Thoracic aorta (tissue), 2 donors: ENCODE data around the gene SPPL2A. TPM values are rescaled to one million over a fixed set of nuclear protein-coding genes. Genes with fewer than 3 reads are reported as not detected.

ENCODE experiments used
- ATAC-seq: fragments of 150-250 bp; one replicate; pipeline ENCODE4 v1.8.0; 2017; ENCODE audit warnings: low read depth; ENCODE audit not compliant: insufficient number of reproducible peaks, low FRiP score
- DNase-seq: peaks from one replicate; pipeline ENCODE4 v3.0.0-alpha.2; 2020; ENCODE audit warnings: low spot score
- H3K27ac ChIP-seq, 2 donors: fragments of 200-600 bp; sonication (generic); 1 replicate in 1 of 2; 2 replicates in 1 of 2; pipeline ENCODE4 v1.5.1; 2016; ENCODE audit warnings: mild to moderate bottlenecking in 2 of 2, moderate library complexity in 2 of 2
- H3K27me3 ChIP-seq: fragments of 200-600 bp; sonication (generic); replicated peaks from 2 replicates; pipeline ENCODE4 v1.6.0; 2016; ENCODE audit warnings: mild to moderate bottlenecking; ENCODE audit not compliant: insufficient read depth
- H3K36me3 ChIP-seq: fragments of 200-600 bp; sonication (generic); one replicate; pipeline ENCODE4 v1.5.1; 2016
- H3K4me1 ChIP-seq, 2 donors: fragments of 200-600 bp; sonication (generic); 1 replicate in 1 of 2; 2 replicates in 1 of 2; pipeline versions ENCODE4 v1.5.1 to v1.6.0; 2016; ENCODE audit warnings: low read depth in 2 of 2, mild to moderate bottlenecking in 1 of 2; ENCODE audit not compliant: control insufficient read depth in 1 of 2
- H3K4me3 ChIP-seq: fragments of 200-600 bp; sonication (generic); 2 replicates; pipeline ENCODE4 v1.5.1; 2016; ENCODE audit warnings: mild to moderate bottlenecking
- H3K9me3 ChIP-seq: fragments of 200-600 bp; sonication (generic); 2 replicates; pipeline ENCODE4 v1.5.1; 2016
- CTCF ChIP-seq: fragments of 200-600 bp; sonication (generic); IDR thresholded peaks from one replicate; pipeline ENCODE4 v1.5.1; 2019; ENCODE audit warnings: antibody characterized with exemption
- total RNA-seq, 2 donors: library from RNA; depleted of rRNA; stranded (reverse); fragments of >200 nt; gene quantifications; one replicate each; pipeline versions ENCODE4 v1.1.0 to v1.2.3, GENCODE V29; 2016

The SPPL2A gene
- total RNA-seq, 2 donors from 2014 or later = 281 to 500 TPM

GRCh38 chr15:50681467-50681866 lies 84.0 kb downstream of the SPPL2A start:
- no peaks in the 10 kb centered on the region for H3K9me3 ChIP-seq
- H3K4me3 ChIP-seq = no peak overlapping the region
- no peak for TF ChIP-seq CTCF
- DNase-seq (no peak), ATAC-seq (no peak)
- peaks cover 14 to 45% of the 10 kb centered on the region in 2 donors for H3K4me1 ChIP-seq
- no peaks in the 10 kb centered on the region for H3K27me3 ChIP-seq
- H3K27ac ChIP-seq = no peak overlapping the region
- H3K36me3 ChIP-seq = no peaks in the 10 kb centered on the region

GRCh38 chr15:50676799-50677483 lies 88.6 kb downstream of the SPPL2A start:
- no peak overlapping the region for H3K4me3 ChIP-seq
- DNase-seq (no peak), ATAC-seq (no peak)
- H3K9me3 ChIP-seq = no peaks in the 10 kb centered on the region
- no peaks in the 10 kb centered on the region for H3K27me3 ChIP-seq
- peaks cover 0 to 12% of the 10 kb centered on the region in 2 donors for H3K4me1 ChIP-seq
- no peak for TF ChIP-seq CTCF
- H3K36me3 ChIP-seq = no peaks in the 10 kb centered on the region
- H3K27ac ChIP-seq = no peak overlapping the region

- ATAC-seq (no peak), DNase-seq (no peak)
- no peaks in the 10 kb centered on the region for H3K4me1 ChIP-seq
- TF ChIP-seq CTCF = peak; percentile 76
- no peaks in the 10 kb centered on the region for H3K36me3 ChIP-seq
- H3K9me3 ChIP-seq = no peaks in the 10 kb centered on the region
- no peak overlapping the region for H3K4me3 ChIP-seq
- H3K27ac ChIP-seq = no peak overlapping the region
- no peaks in the 10 kb centered on the region for H3K27me3 ChIP-seq
These were observed 89.9 kb downstream of the SPPL2A start for GRCh38 chr15:50675535-50676144.

- no peak for TF ChIP-seq CTCF
- DNase-seq (no peak), ATAC-seq (no peak)
- Histone ChIP-seq H3K9me3 (no peaks in the 10 kb centered on the region), H3K27ac (no peak overlapping the region), H3K4me3 (no peak overlapping the region), H3K36me3 (peaks cover 3% of the 10 kb centered on the region), H3K4me1 (no peaks in the 10 kb centered on the region), H3K27me3 (no peaks in the 10 kb centered on the region)
These were observed 95.4 kb downstream of the SPPL2A start for GRCh38 chr15:50670115-50670514.

- Histone ChIP-seq H3K4me1 (no peaks in the 10 kb centered on the region), H3K27ac (no peak overlapping the region), H3K9me3 (no peaks in the 10 kb centered on the region), H3K27me3 (no peaks in the 10 kb centered on the region), H3K36me3 (peaks cover 3% of the 10 kb centered on the region), H3K4me3 (no peak overlapping the region)
- no peak for DNase-seq
- no peak for TF ChIP-seq CTCF
- no peak for ATAC-seq
These were observed 95.9 kb downstream of the SPPL2A start for GRCh38 chr15:50669611-50670010.
